ENCODE results near the gene FAM174B.

The FAM174B gene

DNA sequence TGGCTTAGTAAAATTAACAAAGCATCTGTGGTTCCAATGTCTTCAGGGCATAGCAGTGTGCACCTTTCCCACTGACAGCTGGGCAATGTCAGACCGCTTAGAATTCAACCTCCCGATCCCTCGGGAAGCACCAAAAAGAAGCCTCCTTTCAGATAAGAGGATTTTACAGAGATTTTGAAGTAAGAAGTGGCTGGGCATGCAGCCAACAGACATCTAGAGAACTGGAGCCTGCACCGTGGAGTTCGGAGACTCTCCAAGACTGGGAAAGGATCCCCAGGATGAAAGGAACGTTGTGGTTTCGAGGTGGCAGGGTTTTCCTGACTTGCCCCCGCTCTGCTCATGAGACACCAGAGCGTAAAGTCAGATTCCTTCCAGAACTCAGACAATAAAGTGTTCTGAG is 5.3 kb downstream of the FAM174B start:
- TF ChIP-seq POLR2AphosphoS5 (IDR thresholded peaks at IDR 0.05; ENCODE audit: low read depth, low read length) (no peak), TAF1 (IDR thresholded peaks at IDR 0.05; ENCODE audit: borderline replicate concordance, insufficient read depth, low read length) (no peak), FOXP2 (optimal IDR thresholded peaks at IDR 0.05; ENCODE audit: borderline replicate concordance, extremely low read depth, extremely low read length, insufficient read depth) (no peak), SIN3A (IDR thresholded peaks at IDR 0.05; ENCODE audit: borderline replicate concordance, insufficient read depth, low read length) (no peak)
- TF ChIP-seq, protein P1, sequence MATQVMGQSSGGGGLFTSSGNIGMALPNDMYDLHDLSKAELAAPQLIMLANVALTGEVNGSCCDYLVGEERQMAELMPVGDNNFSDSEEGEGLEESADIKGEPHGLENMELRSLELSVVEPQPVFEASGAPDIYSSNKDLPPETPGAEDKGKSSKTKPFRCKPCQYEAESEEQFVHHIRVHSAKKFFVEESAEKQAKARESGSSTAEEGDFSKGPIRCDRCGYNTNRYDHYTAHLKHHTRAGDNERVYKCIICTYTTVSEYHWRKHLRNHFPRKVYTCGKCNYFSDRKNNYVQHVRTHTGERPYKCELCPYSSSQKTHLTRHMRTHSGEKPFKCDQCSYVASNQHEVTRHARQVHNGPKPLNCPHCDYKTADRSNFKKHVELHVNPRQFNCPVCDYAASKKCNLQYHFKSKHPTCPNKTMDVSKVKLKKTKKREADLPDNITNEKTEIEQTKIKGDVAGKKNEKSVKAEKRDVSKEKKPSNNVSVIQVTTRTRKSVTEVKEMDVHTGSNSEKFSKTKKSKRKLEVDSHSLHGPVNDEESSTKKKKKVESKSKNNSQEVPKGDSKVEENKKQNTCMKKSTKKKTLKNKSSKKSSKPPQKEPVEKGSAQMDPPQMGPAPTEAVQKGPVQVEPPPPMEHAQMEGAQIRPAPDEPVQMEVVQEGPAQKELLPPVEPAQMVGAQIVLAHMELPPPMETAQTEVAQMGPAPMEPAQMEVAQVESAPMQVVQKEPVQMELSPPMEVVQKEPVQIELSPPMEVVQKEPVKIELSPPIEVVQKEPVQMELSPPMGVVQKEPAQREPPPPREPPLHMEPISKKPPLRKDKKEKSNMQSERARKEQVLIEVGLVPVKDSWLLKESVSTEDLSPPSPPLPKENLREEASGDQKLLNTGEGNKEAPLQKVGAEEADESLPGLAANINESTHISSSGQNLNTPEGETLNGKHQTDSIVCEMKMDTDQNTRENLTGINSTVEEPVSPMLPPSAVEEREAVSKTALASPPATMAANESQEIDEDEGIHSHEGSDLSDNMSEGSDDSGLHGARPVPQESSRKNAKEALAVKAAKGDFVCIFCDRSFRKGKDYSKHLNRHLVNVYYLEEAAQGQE (IDR thresholded peaks at IDR 0.05; ENCODE audit: insufficient read depth in 1 of 2, low read depth in 2 of 2, low read length in 2 of 2): no peak

DNA sequence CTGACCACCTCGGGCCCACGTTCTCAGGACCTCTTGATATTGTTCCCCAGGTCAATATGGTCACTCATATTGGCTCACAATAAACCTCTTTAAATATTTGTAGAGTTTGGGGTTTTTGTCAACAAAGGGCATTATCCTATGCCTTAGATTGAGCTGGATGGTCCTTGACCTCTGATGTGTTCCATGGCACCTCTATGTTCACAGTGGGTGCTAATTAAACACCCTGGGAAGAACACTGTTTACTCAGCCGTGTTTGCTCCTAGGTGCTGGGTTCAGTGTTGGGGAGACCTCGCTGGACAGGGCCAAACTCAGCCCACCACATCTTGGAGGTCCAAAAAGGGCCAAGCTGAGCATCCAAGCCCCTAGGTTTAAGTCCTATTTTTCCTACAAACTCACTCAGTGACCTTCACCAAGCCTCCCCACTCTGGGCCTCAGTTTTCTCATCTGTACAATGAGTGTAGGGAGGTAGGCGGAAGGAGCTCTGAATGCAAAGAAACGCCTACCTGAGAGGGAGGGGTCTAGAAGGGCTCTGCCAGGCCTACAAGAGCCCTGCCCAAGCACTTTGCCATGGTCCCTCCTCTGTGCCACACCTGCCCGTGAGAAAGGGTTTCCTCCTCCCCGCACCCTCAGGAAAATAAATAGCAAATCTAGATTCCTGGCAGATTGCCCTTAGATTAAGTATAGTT is 7.2 kb downstream of the FAM174B start:
- TF ChIP-seq SIN3A (IDR thresholded peaks at IDR 0.05; ENCODE audit: borderline replicate concordance, insufficient read depth, low read length) (no peak), FOXP2 (optimal IDR thresholded peaks at IDR 0.05; ENCODE audit: borderline replicate concordance, extremely low read depth, extremely low read length, insufficient read depth) (no peak), POLR2AphosphoS5 (IDR thresholded peaks at IDR 0.05; ENCODE audit: low read depth, low read length) (no peak)

DNA sequence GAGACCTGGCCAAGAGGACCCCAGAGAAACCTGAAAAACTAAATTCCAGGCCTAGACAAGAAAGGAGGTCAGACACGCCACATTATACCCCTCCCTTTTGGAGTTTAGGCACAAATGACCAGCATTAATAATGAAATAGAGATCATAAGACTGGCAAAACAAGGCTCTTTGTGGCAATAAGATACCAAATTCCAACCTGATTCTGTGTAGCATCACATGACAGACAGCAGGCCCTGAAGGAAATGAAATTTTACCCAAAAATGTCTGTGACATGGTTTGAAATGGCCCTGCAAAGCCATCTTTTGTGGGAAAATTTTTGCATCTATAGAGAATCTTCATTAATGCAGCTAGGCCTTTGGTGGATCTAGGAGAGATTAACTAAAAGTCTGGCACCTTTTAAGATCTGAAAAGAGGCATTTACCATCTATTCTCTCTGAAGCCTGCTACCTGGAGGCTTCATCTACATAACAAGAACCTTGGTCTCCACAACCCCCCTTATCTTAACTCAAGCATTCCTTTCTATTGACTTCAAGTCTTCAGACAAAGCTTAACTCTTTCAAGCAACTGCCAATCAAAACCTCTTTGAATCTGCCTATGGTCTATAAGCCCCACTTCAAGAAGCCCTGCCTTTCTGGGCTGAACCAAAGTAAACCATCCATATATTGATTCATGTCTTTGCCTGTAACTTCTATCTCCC is 8.0 kb downstream of the FAM174B start:
- no peak for TF ChIP-seq POLR2AphosphoS5 (IDR thresholded peaks at IDR 0.05; ENCODE audit: low read depth, low read length)
- TF ChIP-seq TAF1 (IDR thresholded peaks at IDR 0.05; ENCODE audit: borderline replicate concordance, insufficient read depth, low read length): no peak
- TF ChIP-seq FOXP2 (optimal IDR thresholded peaks at IDR 0.05; ENCODE audit: borderline replicate concordance, extremely low read depth, extremely low read length, insufficient read depth): no peak
- TF ChIP-seq, protein P1 (IDR thresholded peaks at IDR 0.05; ENCODE audit: insufficient read depth in 1 of 2, low read depth in 2 of 2, low read length in 2 of 2): no peak
- no peak for TF ChIP-seq SIN3A (IDR thresholded peaks at IDR 0.05; ENCODE audit: borderline replicate concordance, insufficient read depth, low read length)

DNA sequence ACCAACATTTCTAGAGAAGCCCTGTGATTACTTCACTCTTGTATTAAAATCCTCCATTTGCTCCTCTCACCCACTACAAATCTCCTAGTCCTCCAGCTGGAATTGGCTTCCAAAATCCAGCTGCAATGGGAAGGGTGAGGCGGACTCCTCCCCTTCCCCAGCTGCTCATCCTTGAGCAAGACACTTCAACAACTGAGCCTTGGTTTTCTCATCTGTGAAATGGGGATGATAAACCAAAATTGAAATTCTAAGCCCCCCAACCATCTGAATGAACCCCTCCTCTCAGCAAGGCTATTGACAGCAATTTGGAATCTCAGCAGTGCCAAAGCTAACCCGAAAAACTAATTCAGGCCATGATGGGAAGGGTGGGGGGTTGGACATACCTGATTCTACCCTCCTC is 9.4 kb downstream of the FAM174B start:
- TF ChIP-seq, protein P1 (IDR thresholded peaks at IDR 0.05; ENCODE audit: insufficient read depth in 1 of 2, low read depth in 2 of 2, low read length in 2 of 2): no peak
- no peak for TF ChIP-seq TAF1 (IDR thresholded peaks at IDR 0.05; ENCODE audit: borderline replicate concordance, insufficient read depth, low read length)
- no peak for TF ChIP-seq POLR2AphosphoS5 (IDR thresholded peaks at IDR 0.05; ENCODE audit: low read depth, low read length)
- TF ChIP-seq SIN3A (IDR thresholded peaks at IDR 0.05; ENCODE audit: borderline replicate concordance, insufficient read depth, low read length): no peak
- TF ChIP-seq FOXP2 (optimal IDR thresholded peaks at IDR 0.05; ENCODE audit: borderline replicate concordance, extremely low read depth, extremely low read length, insufficient read depth): no peak

DNA sequence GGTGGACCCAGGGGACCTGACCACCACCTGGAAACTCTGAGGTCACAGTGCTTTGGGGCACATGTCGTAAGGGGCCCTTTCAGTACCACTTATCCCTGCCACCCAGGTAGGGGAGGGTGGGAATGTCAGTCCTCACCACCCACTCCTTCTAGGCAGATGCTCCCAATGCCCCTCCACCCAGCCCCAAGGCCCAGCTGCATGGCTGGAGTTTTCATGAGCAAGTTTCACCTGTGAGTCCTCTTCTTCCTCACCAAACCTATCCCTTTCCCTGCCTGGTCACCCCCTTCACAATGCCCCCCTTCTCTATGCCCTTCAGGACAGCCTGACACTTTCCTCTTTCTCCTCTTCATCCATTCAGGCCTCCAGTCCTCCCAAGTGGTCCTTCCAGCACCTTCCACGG is 9.8 kb downstream of the FAM174B start:
- TF ChIP-seq FOXP2 (optimal IDR thresholded peaks at IDR 0.05; ENCODE audit: borderline replicate concordance, extremely low read depth, extremely low read length, insufficient read depth) (no peak), POLR2AphosphoS5 (IDR thresholded peaks at IDR 0.05; ENCODE audit: low read depth, low read length) (no peak), SIN3A (IDR thresholded peaks at IDR 0.05; ENCODE audit: borderline replicate concordance, insufficient read depth, low read length) (no peak), TAF1 (IDR thresholded peaks at IDR 0.05; ENCODE audit: borderline replicate concordance, insufficient read depth, low read length) (no peak)
- TF ChIP-seq, protein P1 (IDR thresholded peaks at IDR 0.05; ENCODE audit: insufficient read depth in 1 of 2, low read depth in 2 of 2, low read length in 2 of 2): no peak
